ENCODE measurements around the gene HDAC5. TPM values are rescaled to one million over a fixed set of nuclear protein-coding genes. Genes with fewer than 3 reads are reported as not detected.

The HDAC5 gene
- polyA plus RNA-seq, 1 of the 3 experiments (the other 2 are of a cell fraction), result 19.0 TPM

DNA sequence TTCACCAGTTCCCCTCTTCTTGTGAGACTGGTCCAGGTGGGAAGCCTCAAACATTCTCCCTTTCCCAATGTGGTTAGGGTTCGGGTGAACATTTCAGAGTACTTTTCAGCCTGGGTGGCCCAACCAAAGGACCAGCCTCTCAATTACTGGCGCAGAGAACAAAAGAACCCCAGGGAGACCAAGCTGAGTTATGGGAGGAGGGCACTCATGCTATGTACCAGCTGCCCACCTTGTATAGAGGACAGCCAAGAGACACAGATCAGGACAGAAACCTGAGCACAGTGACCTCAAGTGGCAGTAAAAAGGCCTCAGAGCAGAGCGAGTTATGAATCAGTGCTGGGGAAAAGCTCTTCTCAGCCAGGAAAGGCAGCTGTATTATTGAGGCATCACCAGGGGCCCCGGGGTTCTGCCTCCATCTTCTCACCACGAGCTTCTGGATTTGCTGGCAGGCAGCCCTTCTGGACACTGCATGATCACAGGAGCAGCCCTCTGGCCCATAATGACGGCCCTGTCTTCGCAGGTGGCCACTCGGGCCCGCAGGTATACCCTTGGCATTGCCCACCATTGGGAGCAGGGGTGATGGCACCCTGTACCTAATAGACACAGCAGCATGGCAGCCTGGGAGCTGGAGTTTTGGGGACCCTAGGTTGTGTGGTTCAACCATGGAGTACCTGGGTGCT lies 49.1 kb downstream of the HDAC5 start:
- WGBS (ENCODE audit: low lambda C conversion rate), result 98% methylated on average over 6 of the region's 9 CpGs
- Histone ChIP-seq H4K20me1 (ENCODE audit: insufficient read depth) (no peaks in the 10 kb centered on the region), H3K27me3 (ENCODE audit: insufficient read depth) (no peaks in the 10 kb centered on the region), H3K9me3 (no peaks in the 10 kb centered on the region), H3K4me3 (ENCODE audit: low read depth in 2 of 2, low read length in 1 of 2) (no peak overlapping the region), H3K9me2 (no peaks in the 10 kb centered on the region), H3K27ac (ENCODE audit: low read depth in 2 of 2, low read length in 1 of 2) (no peak overlapping the region), H2AFZ (ENCODE audit: low read depth) (no peak overlapping the region), H3K4me2 (no peak overlapping the region), H3F3A (replicated peaks; ENCODE audit: insufficient read depth) (peaks cover 18% of the 10 kb centered on the region), H3K79me2 (ENCODE audit: insufficient read depth) (peaks cover 38% of the 10 kb centered on the region), H3K36me3 (replicated peaks in 1 of 2; ENCODE audit: control insufficient read depth in 1 of 2, insufficient read depth in 2 of 2, low read length in 1 of 2) (peaks cover 9 to 48% of the 10 kb centered on the region in 2 experiments), H3K4me1 (ENCODE audit: control insufficient read depth in 1 of 2, insufficient read depth in 2 of 2, low read depth in 1 of 2, low read length in 1 of 2) (peaks cover 9 to 11% of the 10 kb centered on the region in 2 experiments), H3K9ac (no peak overlapping the region)
- POLR2A ChIA-PET, result interaction anchor here (1.1 kb wide), 1 partner anchor 13 kb away, joined by 3 read pairs; no protein-coding TSS in a partner anchor
- no peak for TF ChIP-seq MAX (IDR thresholded peaks at IDR 0.05; ENCODE audit: low read depth)
- no peak for TF ChIP-seq CHD2 (IDR thresholded peaks at IDR 0.05; ENCODE audit: low read length, partially characterized antibody)
- TF ChIP-seq, protein P1, sequence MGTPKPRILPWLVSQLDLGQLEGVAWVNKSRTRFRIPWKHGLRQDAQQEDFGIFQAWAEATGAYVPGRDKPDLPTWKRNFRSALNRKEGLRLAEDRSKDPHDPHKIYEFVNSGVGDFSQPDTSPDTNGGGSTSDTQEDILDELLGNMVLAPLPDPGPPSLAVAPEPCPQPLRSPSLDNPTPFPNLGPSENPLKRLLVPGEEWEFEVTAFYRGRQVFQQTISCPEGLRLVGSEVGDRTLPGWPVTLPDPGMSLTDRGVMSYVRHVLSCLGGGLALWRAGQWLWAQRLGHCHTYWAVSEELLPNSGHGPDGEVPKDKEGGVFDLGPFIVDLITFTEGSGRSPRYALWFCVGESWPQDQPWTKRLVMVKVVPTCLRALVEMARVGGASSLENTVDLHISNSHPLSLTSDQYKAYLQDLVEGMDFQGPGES (IDR thresholded peaks at IDR 0.05; ENCODE audit: low read depth, low read length), result no peak
- no peak for TF ChIP-seq TEAD4 (IDR thresholded peaks at IDR 0.05; ENCODE audit: borderline replicate concordance, insufficient read depth)
- no peak for TF ChIP-seq FOSL2 (IDR thresholded peaks at IDR 0.05; ENCODE audit: borderline replicate concordance, low read depth)
- no peak for TF ChIP-seq NRF1 (IDR thresholded peaks at IDR 0.05; ENCODE audit: low read depth, low read length)
- TF ChIP-seq NFIC (IDR thresholded peaks at IDR 0.05; ENCODE audit: borderline replicate concordance), result no peak
- no peak for TF ChIP-seq FOXM1 (IDR thresholded peaks at IDR 0.05; ENCODE audit: low read depth)
- TF ChIP-seq RXRA (IDR thresholded peaks at IDR 0.05; ENCODE audit: borderline replicate concordance, low read depth), result no peak
- no peak for TF ChIP-seq EZH2phosphoT487 (IDR thresholded peaks at IDR 0.05; ENCODE audit: borderline replicate concordance, low read depth)
- no peak for TF ChIP-seq RFX5 (IDR thresholded peaks at IDR 0.05; ENCODE audit: low read length)
- no peak for TF ChIP-seq YY1 (IDR thresholded peaks at IDR 0.05; ENCODE audit: low read depth)
- TF ChIP-seq TCF12 (IDR thresholded peaks at IDR 0.05), result no peak
- TF ChIP-seq MXI1 (IDR thresholded peaks at IDR 0.05; ENCODE audit: low read depth, low read length), result no peak
- TF ChIP-seq, protein P2, sequence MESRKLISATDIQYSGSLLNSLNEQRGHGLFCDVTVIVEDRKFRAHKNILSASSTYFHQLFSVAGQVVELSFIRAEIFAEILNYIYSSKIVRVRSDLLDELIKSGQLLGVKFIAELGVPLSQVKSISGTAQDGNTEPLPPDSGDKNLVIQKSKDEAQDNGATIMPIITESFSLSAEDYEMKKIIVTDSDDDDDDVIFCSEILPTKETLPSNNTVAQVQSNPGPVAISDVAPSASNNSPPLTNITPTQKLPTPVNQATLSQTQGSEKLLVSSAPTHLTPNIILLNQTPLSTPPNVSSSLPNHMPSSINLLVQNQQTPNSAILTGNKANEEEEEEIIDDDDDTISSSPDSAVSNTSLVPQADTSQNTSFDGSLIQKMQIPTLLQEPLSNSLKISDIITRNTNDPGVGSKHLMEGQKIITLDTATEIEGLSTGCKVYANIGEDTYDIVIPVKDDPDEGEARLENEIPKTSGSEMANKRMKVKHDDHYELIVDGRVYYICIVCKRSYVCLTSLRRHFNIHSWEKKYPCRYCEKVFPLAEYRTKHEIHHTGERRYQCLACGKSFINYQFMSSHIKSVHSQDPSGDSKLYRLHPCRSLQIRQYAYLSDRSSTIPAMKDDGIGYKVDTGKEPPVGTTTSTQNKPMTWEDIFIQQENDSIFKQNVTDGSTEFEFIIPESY (IDR thresholded peaks at IDR 0.05; ENCODE audit: borderline replicate concordance, low read depth), result no peak
- no peak for DNase-seq
- CTCF ChIA-PET, result interaction anchor here (0.5 to 3.6 kb wide), 10 partner anchors 10 to 289 kb away, joined by 3 to 20 read pairs (median 3); partner anchors contain the start of genes FAM171A2 and HDAC5
